ENCODE data around the gene ZBP1. TPM values are rescaled to one million over a fixed set of nuclear protein-coding genes. Genes with fewer than 3 reads are reported as not detected.

ZBP1 gene
- total and polyA plus RNA-seq, 3 donors from 2014 or later: 0.31 to 0.66 TPM; not detected in 1

DNA sequence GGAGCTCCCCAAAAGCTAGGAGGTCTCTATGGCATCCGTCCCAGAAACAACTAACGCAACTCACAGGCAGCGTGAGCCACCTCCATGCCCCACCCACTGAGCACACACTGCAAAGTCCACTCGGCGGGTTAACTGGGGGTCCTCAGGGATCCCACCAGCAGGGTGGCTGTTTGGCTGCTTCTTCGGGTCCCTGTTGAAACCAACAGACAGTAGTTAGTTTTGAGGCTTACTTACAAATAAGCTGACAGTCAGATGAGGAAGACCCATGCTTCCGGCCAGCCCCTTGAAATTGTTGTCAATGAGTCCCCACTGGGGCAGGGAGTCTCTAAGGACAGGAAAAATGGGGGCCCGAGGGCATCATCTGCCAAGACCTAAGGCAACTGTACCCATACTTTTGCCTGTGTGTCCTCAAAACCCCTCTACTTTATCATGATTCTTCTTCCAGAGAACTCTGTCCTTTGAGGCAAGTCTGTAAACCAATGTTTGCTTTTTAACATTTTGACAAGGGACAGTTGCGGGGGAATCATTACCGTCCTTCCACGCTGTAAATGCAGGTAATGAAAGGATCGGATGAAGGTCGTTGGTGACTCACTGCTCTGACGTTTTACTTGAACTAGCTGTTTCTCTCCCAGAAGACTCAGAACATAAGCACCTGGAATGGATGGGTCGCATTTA lies 61.5 kb downstream of the ZBP1 start:
- no peak overlapping the region for H3K27ac ChIP-seq
- intact Hi-C loops (cut with DNase I; ENCODE audit: low total_unique reads): no loop called here
- WGBS, 2 donors: 70 to 77% methylated on average over 15 of the region's 15 CpGs
- no peaks in the 10 kb centered on the region for H3K27me3 ChIP-seq
- H3K4me3 ChIP-seq: no peak overlapping the region
- DNase-seq: no peak
- no peak for TF ChIP-seq POLR2A (IDR thresholded peaks at IDR 0.05)
- TF ChIP-seq, protein P1, sequence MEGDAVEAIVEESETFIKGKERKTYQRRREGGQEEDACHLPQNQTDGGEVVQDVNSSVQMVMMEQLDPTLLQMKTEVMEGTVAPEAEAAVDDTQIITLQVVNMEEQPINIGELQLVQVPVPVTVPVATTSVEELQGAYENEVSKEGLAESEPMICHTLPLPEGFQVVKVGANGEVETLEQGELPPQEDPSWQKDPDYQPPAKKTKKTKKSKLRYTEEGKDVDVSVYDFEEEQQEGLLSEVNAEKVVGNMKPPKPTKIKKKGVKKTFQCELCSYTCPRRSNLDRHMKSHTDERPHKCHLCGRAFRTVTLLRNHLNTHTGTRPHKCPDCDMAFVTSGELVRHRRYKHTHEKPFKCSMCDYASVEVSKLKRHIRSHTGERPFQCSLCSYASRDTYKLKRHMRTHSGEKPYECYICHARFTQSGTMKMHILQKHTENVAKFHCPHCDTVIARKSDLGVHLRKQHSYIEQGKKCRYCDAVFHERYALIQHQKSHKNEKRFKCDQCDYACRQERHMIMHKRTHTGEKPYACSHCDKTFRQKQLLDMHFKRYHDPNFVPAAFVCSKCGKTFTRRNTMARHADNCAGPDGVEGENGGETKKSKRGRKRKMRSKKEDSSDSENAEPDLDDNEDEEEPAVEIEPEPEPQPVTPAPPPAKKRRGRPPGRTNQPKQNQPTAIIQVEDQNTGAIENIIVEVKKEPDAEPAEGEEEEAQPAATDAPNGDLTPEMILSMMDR (IDR thresholded peaks at IDR 0.05): no peak
- H3K36me3 ChIP-seq (ENCODE audit: low read depth, missing control alignments): no peaks in the 10 kb centered on the region
- no peaks in the 10 kb centered on the region for H3K9me3 ChIP-seq
- peaks cover 6% of the 10 kb centered on the region for H3K4me1 ChIP-seq

DNA sequence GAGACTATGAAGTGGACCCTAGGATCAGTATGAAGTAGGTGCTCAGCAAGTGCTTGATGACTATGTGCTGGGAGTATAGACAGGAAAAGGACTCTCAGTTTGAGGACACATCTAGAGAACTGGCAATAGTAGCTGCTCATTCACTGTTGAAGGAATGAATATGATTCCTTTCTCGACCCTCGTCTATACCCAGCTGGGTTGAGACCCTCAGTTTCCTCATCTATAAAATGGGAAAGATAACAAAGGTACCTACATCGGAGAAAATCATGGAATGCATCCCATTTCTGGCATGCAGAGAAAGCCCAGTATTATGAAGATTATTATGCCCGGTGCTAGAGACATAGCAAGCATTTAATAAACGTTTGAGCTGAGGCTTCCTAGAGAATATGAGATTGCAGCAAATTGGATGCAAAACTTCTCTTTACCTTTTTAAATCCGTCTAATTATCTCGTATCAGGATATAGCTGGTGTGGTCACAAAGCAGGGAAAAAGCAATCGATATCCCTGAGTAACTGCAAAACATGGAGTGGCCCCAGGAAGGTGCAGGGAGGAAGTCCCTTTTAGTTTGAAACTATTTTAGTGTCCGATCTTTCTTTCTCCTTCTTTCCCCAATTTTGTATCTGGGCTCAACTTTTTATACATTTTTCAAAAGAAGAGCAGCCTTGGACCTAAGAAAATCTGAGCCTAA lies 62.2 kb downstream of the ZBP1 start:
- intact Hi-C loops (cut with DNase I; ENCODE audit: low total_unique reads): no loop called here
- H3K4me1 ChIP-seq: peaks cover 6% of the 10 kb centered on the region
- H3K4me3 ChIP-seq: no peak overlapping the region
- 78 to 80% methylated on average over 9 of the region's 9 CpGs for WGBS, 2 donors
- DNase-seq: no peak
- no peak for TF ChIP-seq POLR2A (IDR thresholded peaks at IDR 0.05)
- TF ChIP-seq, protein P1 (IDR thresholded peaks at IDR 0.05): no peak
- no peak overlapping the region for H3K27ac ChIP-seq
- H3K27me3 ChIP-seq: no peaks in the 10 kb centered on the region
- no peaks in the 10 kb centered on the region for H3K36me3 ChIP-seq (ENCODE audit: low read depth, missing control alignments)
- no peaks in the 10 kb centered on the region for H3K9me3 ChIP-seq

DNA sequence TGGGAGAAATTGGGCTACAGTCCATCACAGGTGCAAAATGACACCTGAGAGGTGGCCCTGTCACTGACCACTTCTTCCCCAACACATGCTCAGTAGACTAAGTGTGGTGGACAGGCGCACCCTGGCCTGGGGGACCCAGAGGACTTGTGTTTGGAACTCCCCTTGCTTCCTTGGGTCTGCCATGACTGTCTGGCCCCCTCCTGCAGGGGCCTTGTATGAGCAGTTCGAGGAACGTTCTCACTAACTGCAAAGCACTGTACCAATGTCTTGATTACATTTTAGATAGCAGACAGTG lies 63.3 kb downstream of the ZBP1 start:
- H3K27ac ChIP-seq: no peak overlapping the region
- no peaks in the 10 kb centered on the region for H3K36me3 ChIP-seq (ENCODE audit: low read depth, missing control alignments)
- no peaks in the 10 kb centered on the region for H3K27me3 ChIP-seq
- TF ChIP-seq, protein P1 (IDR thresholded peaks at IDR 0.05): no peak
- TF ChIP-seq POLR2A (IDR thresholded peaks at IDR 0.05): no peak
- no peaks in the 10 kb centered on the region for H3K9me3 ChIP-seq
- peaks cover 6% of the 10 kb centered on the region for H3K4me1 ChIP-seq
- intact Hi-C loops (cut with DNase I; ENCODE audit: low total_unique reads): no loop called here
- no peak for DNase-seq
- WGBS, 2 donors: 67 to 72% methylated on average over 3 of the region's 3 CpGs
- H3K4me3 ChIP-seq: no peak overlapping the region

DNA sequence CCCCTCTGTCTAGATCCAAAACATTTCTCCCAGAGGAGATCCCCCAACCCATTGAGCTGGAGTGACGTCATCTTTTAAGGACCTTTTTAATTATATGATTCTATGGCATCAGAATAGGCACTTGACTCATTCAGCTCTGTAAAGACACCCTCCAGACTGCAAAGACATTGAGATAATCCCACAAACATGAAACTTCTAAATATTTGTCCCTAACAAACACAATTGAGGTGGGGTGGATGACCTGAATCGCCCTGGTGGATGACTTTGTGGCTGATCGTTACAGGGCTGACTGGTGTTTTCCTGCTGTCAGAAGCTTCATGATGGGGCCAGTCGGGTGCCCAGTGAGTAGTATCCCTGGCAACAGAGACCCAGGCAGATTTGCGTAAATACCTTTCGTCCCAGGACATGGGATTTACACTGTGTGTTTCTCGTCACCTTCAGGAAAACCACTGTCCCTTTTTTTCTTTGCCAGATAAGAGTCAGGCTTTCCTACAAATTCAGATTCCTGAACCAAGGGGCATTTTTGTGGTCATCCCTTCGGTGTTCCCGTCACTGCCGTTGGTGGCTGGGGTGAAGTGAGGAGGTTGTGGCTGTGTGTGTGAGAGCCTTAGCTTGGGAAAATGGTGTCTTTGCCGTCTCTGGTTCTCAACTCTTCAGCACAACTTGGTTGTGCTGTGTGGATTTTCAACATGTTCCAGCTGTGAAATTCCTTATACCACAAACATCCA lies 64.6 kb downstream of the ZBP1 start:
- Histone ChIP-seq H3K4me1 (peaks cover under 1% of the 10 kb centered on the region), H3K36me3 (ENCODE audit: low read depth, missing control alignments) (no peaks in the 10 kb centered on the region), H3K27ac (no peak overlapping the region), H3K9me3 (no peaks in the 10 kb centered on the region), H3K27me3 (no peaks in the 10 kb centered on the region), H3K4me3 (no peak overlapping the region)
- DNase-seq: no peak
- intact Hi-C loops (cut with DNase I; ENCODE audit: low total_unique reads): no loop called here
- no peak for TF ChIP-seq POLR2A (IDR thresholded peaks at IDR 0.05)
- TF ChIP-seq, protein P1 (IDR thresholded peaks at IDR 0.05): no peak
- WGBS, 2 donors: 86 to 89% methylated on average over 11 of the region's 11 CpGs

Other genes starting within 250 kb of the ZBP1 start
- 100 to 1,000 TPM; 108 to 114 TPM for gene RBM38, start 229.0 kb downstream of the ZBP1 start, total RNA-seq
- gene RBM38, start 229.0 kb downstream of the ZBP1 start, polyA plus RNA-seq (ENCODE audit: insufficient read depth, low read depth, low replicate concordance): 69.6 TPM
- gene CTCFL, start 95.3 kb downstream of the ZBP1 start, total RNA-seq: 10 to 100 TPM; 24.8 to 33.9 TPM
- 19.8 TPM for gene CTCFL, start 95.3 kb downstream of the ZBP1 start, polyA plus RNA-seq (ENCODE audit: insufficient read depth, low read depth, low replicate concordance)
- gene PCK1, start 59.3 kb downstream of the ZBP1 start, total RNA-seq: 1 to 10 TPM in 1 of 2 donors, under 1 TPM in 1; 0.19 to 3.1 TPM
- 0.88 TPM for gene PCK1, start 59.3 kb downstream of the ZBP1 start, polyA plus RNA-seq (ENCODE audit: insufficient read depth, low read depth, low replicate concordance)
- 10 to 100 TPM in 1 of 2 donors, 1 to 10 TPM in 1; 8.1 to 12.1 TPM for gene PMEPA1, start 89.6 kb upstream of the ZBP1 start, total RNA-seq
- gene PMEPA1, start 89.6 kb upstream of the ZBP1 start, polyA plus RNA-seq (ENCODE audit: insufficient read depth, low read depth, low replicate concordance): 16.8 TPM

All from testis (tissue), 3 donors.